Measurements from ENCODE around the gene EIF3K. TPM values are rescaled to one million over a fixed set of nuclear protein-coding genes. Genes with fewer than 3 reads are reported as not detected.
"Not testable (repeated sequence)": the region's sequence is repeated elsewhere in the genome, so short reads cannot be mapped to it uniquely, and the experiment has no call there.

The EIF3K gene, protein sequence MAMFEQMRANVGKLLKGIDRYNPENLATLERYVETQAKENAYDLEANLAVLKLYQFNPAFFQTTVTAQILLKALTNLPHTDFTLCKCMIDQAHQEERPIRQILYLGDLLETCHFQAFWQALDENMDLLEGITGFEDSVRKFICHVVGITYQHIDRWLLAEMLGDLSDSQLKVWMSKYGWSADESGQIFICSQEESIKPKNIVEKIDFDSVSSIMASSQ
- 591 and 1,054 TPM in 2 replicates for total RNA-seq (2012; rRNA removed)

DNA sequence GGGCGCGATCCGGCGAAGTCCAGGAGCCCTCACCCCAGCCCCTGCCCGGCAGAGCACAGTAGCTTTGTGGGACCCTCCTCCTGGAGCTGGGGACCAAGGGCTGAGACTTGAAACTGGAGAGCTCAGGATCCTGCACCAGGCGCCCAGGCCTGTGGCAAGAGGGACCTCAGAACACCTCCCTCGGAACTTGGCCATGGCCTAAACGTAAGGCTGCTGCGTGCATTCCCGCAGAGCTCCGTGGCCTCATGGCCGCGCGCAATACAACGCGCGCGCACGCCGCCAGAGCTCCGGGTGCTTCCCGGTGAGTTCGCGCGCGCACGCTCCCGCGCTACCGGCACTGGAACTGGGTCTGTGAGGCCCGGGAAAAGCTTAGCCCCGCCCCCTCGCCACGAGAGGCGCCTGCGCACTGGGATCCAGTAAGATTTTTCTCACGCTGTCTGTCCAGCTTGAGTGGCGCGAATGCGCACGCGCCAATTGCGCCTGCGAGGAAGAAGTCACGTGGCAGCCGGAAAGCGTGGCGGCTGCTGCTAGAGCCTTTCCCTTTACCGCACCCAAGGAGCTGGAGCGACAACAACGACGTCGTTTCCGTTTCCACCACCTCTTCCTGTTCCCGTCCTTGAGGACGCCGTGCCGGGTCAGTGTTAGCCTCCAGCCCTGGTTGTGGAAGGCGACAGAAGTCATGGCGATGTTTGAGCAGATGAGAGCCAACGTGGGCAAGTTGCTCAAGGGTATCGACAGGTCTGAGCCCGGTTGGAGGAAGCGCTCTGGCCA is at the start of gene EIF3K:
Gene EIF3K, plus strand, starts transcription at position 599 of the 771 bp plus-strand sequence. Its CDS starts 81 bp downstream, at position 680.
- Histone ChIP-seq H3K9me3 (replicated peaks; ENCODE audit: low read length) (no peaks in the 10 kb centered on the region), H3K9ac (ENCODE audit: low read depth, low read length) (peak within 1 kb of the TSS; percentile 96), H3K4me1 (ENCODE audit: control insufficient read depth, insufficient read depth, low read length) (peaks cover 15% of the 10 kb centered on the region), H3K36me3 (ENCODE audit: insufficient read depth, low read length) (peaks cover 24% of the 10 kb centered on the region), H3K4me2 (ENCODE audit: low read length) (peak within 1 kb of the TSS; percentile 95), H3K27me3 (ENCODE audit: control insufficient read depth, insufficient read depth, low read length) (no peaks in the 10 kb centered on the region), H3K4me3 (ENCODE audit: low read length) (peak within 1 kb of the TSS; percentile 83)

DNA sequence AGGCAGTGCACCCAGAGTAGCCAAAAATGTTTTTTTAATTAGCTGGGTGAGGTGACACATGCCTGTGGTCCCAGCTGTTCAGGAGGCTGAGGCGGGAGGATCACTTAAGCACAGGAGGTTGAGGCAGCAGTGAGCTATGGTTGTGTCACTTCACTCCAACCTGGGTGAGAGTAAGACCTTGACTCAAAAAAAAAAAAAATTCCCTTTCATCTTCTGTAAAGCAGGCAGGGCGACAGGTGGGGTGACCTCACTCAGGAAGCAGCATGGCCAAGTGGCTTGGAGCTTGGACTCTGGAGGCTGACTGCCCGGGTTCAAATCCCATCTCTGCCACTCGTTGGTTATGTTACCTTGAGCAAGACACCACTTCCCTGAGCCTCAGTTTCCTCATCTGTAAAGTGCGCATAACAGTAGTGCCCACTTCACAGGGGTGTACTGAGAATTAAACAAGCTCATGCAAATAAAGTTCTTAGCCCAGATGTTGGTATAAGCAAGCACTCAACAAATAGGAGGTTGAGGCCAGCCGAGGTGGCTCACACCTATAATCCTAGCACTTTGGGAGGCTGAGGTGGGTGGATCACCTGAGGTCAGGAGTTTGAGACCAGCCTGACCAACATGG is 49.5 kb upstream of the EIF3K start:
- no peak overlapping the region for H3K4me2 ChIP-seq (ENCODE audit: low read length)

GRCh38 chr19:38571682-38572081 is 47.3 kb upstream of the EIF3K start:
- no peaks in the 10 kb centered on the region for H3K9me3 ChIP-seq (replicated peaks; ENCODE audit: low read length)
- H3K4me2 ChIP-seq (ENCODE audit: low read length), result no peak overlapping the region
- H3K36me3 ChIP-seq (ENCODE audit: insufficient read depth, low read length), result no peaks in the 10 kb centered on the region
- H3K9ac ChIP-seq (ENCODE audit: low read depth, low read length), result no peak overlapping the region
- H3K4me3 ChIP-seq (ENCODE audit: low read length), result no peak overlapping the region
- H3K27me3 ChIP-seq (ENCODE audit: control insufficient read depth, insufficient read depth, low read length), result no peaks in the 10 kb centered on the region
- H3K4me1 ChIP-seq (ENCODE audit: control insufficient read depth, insufficient read depth, low read length), result no peaks in the 10 kb centered on the region

More for the DNA sequence above, 49.5 kb upstream of the EIF3K start:
- no peaks in the 10 kb centered on the region for H3K27me3 ChIP-seq (ENCODE audit: control insufficient read depth, insufficient read depth, low read length)
- no peak overlapping the region for H3K9ac ChIP-seq (ENCODE audit: low read depth, low read length)
- no peaks in the 10 kb centered on the region for H3K4me1 ChIP-seq (ENCODE audit: control insufficient read depth, insufficient read depth, low read length)
- no peaks in the 10 kb centered on the region for H3K36me3 ChIP-seq (ENCODE audit: insufficient read depth, low read length)
- H3K9me3 ChIP-seq (replicated peaks; ENCODE audit: low read length), result no peaks in the 10 kb centered on the region
- no peak overlapping the region for H3K4me3 ChIP-seq (ENCODE audit: low read length)

DNA sequence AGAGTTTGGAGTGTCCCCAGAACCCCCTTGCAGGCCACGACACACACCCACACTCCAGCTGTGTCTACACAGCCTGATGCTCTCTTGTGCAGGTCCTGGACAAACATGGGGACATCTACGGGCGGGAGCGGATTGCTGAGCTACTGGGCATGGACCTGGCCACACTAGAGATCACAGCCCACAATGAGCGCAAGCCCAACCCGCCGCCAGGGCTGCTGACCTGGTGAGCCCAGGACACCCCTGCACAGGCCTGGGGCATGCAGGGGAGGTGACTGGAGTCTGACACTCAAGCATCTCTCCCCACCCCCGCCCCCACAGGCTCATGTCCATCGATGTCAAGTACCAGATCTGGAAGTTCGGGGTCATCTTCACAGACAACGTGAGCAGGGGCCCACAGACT is 41.2 kb upstream of the EIF3K start:
- Histone ChIP-seq H3K4me1 (ENCODE audit: control insufficient read depth, insufficient read depth, low read length) (no peaks in the 10 kb centered on the region), H3K9me3 (replicated peaks; ENCODE audit: low read length) (no peaks in the 10 kb centered on the region), H3K4me3 (ENCODE audit: low read length) (no peak overlapping the region), H3K4me2 (ENCODE audit: low read length) (no peak overlapping the region), H3K27me3 (ENCODE audit: control insufficient read depth, insufficient read depth, low read length) (no peaks in the 10 kb centered on the region), H3K36me3 (ENCODE audit: insufficient read depth, low read length) (no peaks in the 10 kb centered on the region), H3K9ac (ENCODE audit: low read depth, low read length) (no peak overlapping the region)

- H3K9me3 ChIP-seq (replicated peaks; ENCODE audit: low read length); H3K36me3 ChIP-seq (ENCODE audit: insufficient read depth, low read length); H3K27me3 ChIP-seq (ENCODE audit: control insufficient read depth, insufficient read depth, low read length); H3K4me2 ChIP-seq (ENCODE audit: low read length); H3K9ac ChIP-seq (ENCODE audit: low read depth, low read length); H3K4me1 ChIP-seq (ENCODE audit: control insufficient read depth, insufficient read depth, low read length); H3K4me3 ChIP-seq (ENCODE audit: low read length): not testable (repeated sequence)
These were observed 39.7 kb upstream of the EIF3K start for GRCh38 chr19:38579304-38579703.

GRCh38 chr19:38580080-38580479 is 38.9 kb upstream of the EIF3K start:
- H3K4me1 ChIP-seq (ENCODE audit: control insufficient read depth, insufficient read depth, low read length), result no peaks in the 10 kb centered on the region
- no peaks in the 10 kb centered on the region for H3K9me3 ChIP-seq (replicated peaks; ENCODE audit: low read length)
- H3K36me3 ChIP-seq (ENCODE audit: insufficient read depth, low read length), result no peaks in the 10 kb centered on the region
- H3K4me2 ChIP-seq (ENCODE audit: low read length), result no peak overlapping the region
- no peak overlapping the region for H3K9ac ChIP-seq (ENCODE audit: low read depth, low read length)
- H3K4me3 ChIP-seq (ENCODE audit: low read length), result no peak overlapping the region
- no peaks in the 10 kb centered on the region for H3K27me3 ChIP-seq (ENCODE audit: control insufficient read depth, insufficient read depth, low read length)

GRCh38 chr19:38583219-38583984 is 35.6 kb upstream of the EIF3K start:
- no peak overlapping the region for H3K4me3 ChIP-seq (ENCODE audit: low read length)
- no peaks in the 10 kb centered on the region for H3K4me1 ChIP-seq (ENCODE audit: control insufficient read depth, insufficient read depth, low read length)
- no peaks in the 10 kb centered on the region for H3K9me3 ChIP-seq (replicated peaks; ENCODE audit: low read length)
- no peak overlapping the region for H3K9ac ChIP-seq (ENCODE audit: low read depth, low read length)
- H3K4me2 ChIP-seq (ENCODE audit: low read length), result no peak overlapping the region
- H3K27me3 ChIP-seq (ENCODE audit: control insufficient read depth, insufficient read depth, low read length), result no peaks in the 10 kb centered on the region
- H3K36me3 ChIP-seq (ENCODE audit: insufficient read depth, low read length), result no peaks in the 10 kb centered on the region

- Histone ChIP-seq H3K36me3 (ENCODE audit: insufficient read depth, low read length) (no peaks in the 10 kb centered on the region), H3K27me3 (ENCODE audit: control insufficient read depth, insufficient read depth, low read length) (no peaks in the 10 kb centered on the region), H3K9ac (ENCODE audit: low read depth, low read length) (no peak overlapping the region), H3K9me3 (replicated peaks; ENCODE audit: low read length) (no peaks in the 10 kb centered on the region), H3K4me2 (ENCODE audit: low read length) (no peak overlapping the region), H3K4me3 (ENCODE audit: low read length) (no peak overlapping the region), H3K4me1 (ENCODE audit: control insufficient read depth, insufficient read depth, low read length) (no peaks in the 10 kb centered on the region)
These were observed 35.0 kb upstream of the EIF3K start for GRCh38 chr19:38583985-38584305.

DNA sequence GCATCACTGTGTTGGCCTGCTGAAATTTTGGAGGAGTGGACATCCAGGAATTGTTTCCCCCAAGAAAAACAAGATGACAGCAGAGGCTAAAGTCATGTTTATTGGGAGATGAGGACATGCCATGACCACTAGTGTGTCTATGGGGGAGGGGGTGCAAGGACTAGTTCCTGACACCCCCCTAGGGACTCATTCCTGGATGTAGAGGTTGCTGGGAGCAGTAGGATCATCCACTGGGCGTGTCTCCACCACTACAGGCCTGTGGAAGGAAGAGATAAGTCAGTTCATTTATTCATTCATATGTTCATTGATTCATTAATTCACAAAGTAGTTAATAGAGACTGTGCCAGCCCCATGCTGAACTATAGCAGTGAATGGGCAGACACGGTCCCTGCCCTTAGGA is 31.4 kb upstream of the EIF3K start:
- Histone ChIP-seq H3K9ac (ENCODE audit: low read depth, low read length) (no peak overlapping the region), H3K36me3 (ENCODE audit: insufficient read depth, low read length) (no peaks in the 10 kb centered on the region), H3K4me2 (ENCODE audit: low read length) (no peak overlapping the region), H3K27me3 (ENCODE audit: control insufficient read depth, insufficient read depth, low read length) (no peaks in the 10 kb centered on the region), H3K4me1 (ENCODE audit: control insufficient read depth, insufficient read depth, low read length) (no peaks in the 10 kb centered on the region), H3K4me3 (ENCODE audit: low read length) (no peak overlapping the region), H3K9me3 (replicated peaks; ENCODE audit: low read length) (no peaks in the 10 kb centered on the region)

- H3K4me1 ChIP-seq (ENCODE audit: control insufficient read depth, insufficient read depth, low read length), result no peaks in the 10 kb centered on the region
- H3K9me3 ChIP-seq (replicated peaks; ENCODE audit: low read length), result no peaks in the 10 kb centered on the region
- H3K27me3 ChIP-seq (ENCODE audit: control insufficient read depth, insufficient read depth, low read length), result no peaks in the 10 kb centered on the region
- no peak overlapping the region for H3K4me2 ChIP-seq (ENCODE audit: low read length)
- no peaks in the 10 kb centered on the region for H3K36me3 ChIP-seq (ENCODE audit: insufficient read depth, low read length)
- H3K9ac ChIP-seq (ENCODE audit: low read depth, low read length), result no peak overlapping the region
- H3K4me3 ChIP-seq (ENCODE audit: low read length), result no peak overlapping the region
These were observed 30.9 kb upstream of the EIF3K start for GRCh38 chr19:38588041-38588440.

DNA sequence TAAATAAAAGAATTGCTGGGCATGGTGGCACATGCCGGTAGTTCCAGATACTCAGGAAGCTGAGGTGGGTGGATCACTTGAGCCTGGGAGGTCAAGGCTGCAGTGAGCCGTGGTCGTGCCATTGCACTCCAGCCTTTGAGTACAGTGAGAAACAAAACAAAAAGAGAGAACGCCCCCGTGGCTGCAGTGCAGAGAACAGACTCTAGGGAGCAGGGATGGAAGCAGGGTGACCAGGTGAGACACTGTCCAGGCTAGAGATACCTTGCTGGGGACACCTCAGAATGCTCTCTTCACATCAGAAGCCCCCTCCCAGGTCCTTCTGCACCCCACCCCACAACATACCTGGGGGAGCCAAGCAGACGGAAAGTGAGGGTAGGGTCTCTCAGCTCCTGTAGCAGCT is 26.0 kb upstream of the EIF3K start:
- no peaks in the 10 kb centered on the region for H3K36me3 ChIP-seq (ENCODE audit: insufficient read depth, low read length)

More for the DNA sequence above, 26.0 kb upstream of the EIF3K start:
- Histone ChIP-seq H3K9ac (ENCODE audit: low read depth, low read length) (no peak overlapping the region), H3K9me3 (replicated peaks; ENCODE audit: low read length) (no peaks in the 10 kb centered on the region), H3K4me1 (ENCODE audit: control insufficient read depth, insufficient read depth, low read length) (no peaks in the 10 kb centered on the region), H3K4me2 (ENCODE audit: low read length) (no peak overlapping the region), H3K4me3 (ENCODE audit: low read length) (no peak overlapping the region), H3K27me3 (ENCODE audit: control insufficient read depth, insufficient read depth, low read length) (no peaks in the 10 kb centered on the region)
